Cortex of kidney (tissue), 1 donor: Measurements from ENCODE around the gene ADRA2B.

Experiments used
- DNase-seq: peaks from one replicate; lab custom pipeline; 2025; lab: John Stamatoyannopoulos, UW

The ADRA2B gene

DNA sequence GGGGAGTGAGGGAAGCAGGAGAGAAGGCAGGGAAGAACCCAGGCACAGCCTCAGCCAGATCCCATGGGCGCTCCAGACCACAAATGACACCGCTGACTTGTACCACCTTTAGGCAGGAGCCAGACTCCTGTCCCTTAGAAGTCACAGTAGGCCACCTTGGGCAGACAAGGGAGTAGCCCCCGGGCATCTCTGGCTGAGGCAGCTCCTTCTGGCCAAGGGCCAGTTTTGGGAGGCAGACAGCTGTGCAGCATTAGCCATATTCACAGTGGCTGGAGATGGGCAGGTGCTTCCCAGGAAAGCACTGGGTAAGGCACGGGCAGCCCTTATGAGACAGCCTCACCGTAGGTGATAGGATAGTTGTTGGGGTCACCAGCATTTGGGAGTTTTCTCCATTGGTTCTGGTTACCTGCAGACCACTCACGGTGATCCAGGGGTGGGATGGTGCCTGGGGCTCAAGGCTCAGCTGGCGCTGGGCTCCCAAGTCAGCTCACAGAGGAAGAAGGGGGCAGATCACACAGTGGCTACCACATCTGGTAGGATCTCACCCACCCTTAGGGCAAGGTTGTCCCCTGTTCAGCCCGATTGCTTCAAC lies 19.9 kb upstream of the ADRA2B start:
- no peak for DNase-seq

DNA sequence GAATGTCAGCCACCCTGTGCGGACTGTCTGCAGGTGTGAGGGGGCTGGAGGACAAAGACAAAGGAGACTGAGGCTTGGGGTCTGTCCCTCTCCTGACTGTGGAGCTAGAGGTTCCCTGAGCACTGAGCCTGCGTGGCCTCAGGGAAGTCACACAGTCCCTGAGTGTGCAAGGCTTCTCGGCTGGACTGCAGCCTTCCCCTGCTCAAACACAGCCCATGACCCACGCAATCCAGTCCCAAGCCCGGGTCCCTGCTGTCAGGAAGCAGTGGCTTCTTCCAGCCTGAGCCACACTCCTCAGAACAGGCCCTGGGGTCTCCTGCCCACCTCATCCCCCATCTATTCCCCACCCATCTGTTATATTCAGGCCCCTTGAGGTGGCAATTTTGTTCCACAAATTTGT lies 19.2 kb upstream of the ADRA2B start:
- DNase-seq = no peak

DNA sequence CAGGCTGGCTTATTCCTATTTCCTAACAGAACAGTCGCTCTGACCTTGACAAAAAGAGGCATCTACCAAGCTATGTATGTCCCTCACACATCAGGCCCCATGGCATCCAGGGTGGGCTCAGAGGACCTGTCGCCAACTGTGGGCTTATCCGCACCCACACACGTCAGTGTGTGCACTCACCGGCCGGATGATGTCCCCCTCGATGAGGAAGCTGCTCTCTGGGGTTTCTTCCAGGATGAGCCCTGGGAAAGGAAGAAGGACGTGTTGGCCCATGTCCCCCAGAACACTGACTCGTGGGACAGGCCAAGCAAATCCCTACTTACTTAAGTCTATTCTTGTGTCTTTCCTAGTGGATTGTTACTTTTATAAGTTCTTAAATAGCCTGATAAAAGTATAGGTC lies 18.8 kb upstream of the ADRA2B start:
- no peak for DNase-seq

GRCh38 chr2:96134421-96134820 lies 18.1 kb upstream of the ADRA2B start:
- DNase-seq = no peak

- DNase-seq = no peak
These were observed 15.7 kb upstream of the ADRA2B start for GRCh38 chr2:96131813-96132745.

GRCh38 chr2:96131152-96131812 lies 14.9 kb upstream of the ADRA2B start:
- no peak for DNase-seq

DNA sequence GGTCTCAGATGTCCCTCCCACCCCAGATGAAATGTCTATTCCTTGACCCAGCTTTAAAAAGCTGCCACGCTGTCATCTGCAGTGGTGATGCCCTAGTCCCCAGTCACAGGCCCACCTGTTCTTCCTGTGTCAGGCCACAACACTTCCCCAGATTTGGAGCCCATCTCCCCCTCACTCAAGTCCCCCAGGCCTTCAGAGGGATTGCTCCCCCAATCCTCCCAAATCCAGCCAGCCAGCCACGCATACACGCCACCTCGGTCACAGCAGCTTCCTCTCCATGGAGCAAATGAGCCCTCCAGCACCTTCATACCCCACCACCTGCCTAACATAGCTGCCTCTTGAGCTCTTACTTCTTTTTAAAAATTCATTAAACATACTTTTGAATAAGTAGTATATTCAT lies 14.1 kb upstream of the ADRA2B start:
- no peak for DNase-seq

GRCh38 chr2:96129528-96130120 lies 13.3 kb upstream of the ADRA2B start:
- DNase-seq = no peak

GRCh38 chr2:96128456-96128855 lies 12.1 kb upstream of the ADRA2B start:
- no peak for DNase-seq

GRCh38 chr2:96124406-96125265 lies 8.3 kb upstream of the ADRA2B start:
- DNase-seq = no peak

DNA sequence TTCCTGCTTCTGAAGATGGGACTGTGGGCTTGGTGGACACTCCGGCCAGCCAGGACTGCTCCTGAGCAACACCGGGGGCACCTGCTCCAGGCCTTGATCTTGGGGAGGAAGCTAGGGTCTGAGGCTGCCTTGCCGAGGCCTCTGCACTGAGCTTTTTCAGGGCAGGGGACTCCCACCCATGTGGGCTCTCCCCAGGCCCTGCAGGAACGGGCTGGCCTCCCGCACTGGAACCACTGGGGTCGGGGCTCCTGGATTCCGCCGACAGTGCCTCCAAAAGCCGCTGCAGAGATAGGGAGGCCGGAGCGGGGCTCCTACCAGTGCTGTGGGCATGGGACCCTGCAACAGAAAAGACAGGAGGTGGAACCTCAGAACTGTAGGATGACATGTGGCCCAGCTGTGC lies 7.6 kb upstream of the ADRA2B start:
- no peak for DNase-seq

GRCh38 chr2:96123290-96123689 lies 6.9 kb upstream of the ADRA2B start:
- no peak for DNase-seq

GRCh38 chr2:96122391-96122790 lies 6.0 kb upstream of the ADRA2B start:
- no peak for DNase-seq

GRCh38 chr2:96121414-96121813 lies 5.0 kb upstream of the ADRA2B start:
- DNase-seq = no peak

DNA sequence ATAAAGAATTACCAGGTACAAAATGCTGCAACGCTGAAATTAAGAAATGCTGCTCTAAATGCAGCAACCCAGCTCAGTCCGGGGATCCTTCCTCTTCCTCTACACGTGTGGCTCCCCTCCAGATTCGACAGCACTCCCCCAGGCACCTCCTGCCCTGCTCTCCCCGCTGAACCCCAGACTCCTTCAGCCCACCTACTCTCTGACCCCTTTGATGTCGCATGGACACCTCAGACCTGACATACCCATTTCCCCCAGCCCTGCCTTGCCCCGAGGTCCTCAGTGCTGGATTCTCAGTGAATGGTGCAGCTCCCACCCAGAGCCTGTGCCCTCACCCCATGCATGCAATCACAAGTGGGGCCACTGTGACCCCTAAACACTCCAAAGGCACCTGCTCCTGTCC lies 4.6 kb upstream of the ADRA2B start:
- DNase-seq = no peak

- DNase-seq = no peak
These were observed 3.8 kb upstream of the ADRA2B start for GRCh38 chr2:96120091-96120720.

- no peak for DNase-seq
These were observed 3.0 kb upstream of the ADRA2B start for GRCh38 chr2:96119389-96119751.

DNA sequence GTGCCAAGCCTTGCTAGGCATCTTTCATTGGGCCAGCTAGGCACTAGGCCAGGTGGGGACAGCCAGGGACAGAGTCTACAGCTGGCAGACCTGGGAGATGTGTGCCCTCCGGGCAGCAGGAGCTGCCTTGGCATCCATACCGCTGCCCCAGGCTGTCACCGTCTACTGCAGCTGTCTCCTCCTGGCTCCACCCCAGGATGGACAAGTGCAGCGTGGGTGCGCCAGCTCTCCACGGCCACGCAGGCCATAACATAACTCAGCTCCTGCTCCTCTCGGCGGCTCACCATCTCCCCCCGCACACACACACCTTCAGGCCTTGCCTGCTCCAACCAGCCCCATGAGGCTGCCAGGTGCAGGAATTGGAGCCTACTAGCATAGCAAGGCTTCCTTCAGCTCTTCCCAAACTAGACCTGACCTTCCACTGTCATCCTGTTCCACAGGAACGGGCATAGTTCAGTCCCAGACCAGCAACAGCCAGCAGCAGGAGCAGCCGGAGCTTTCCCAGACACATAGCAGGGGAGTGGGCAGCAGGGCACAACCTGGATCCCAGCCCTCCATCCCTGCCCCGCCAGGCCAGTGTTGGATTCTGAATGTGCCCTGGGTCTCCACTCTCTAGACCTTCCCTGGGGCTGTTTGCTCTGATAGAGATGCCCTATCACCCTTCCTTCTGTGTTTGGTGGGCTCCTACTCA lies 2.5 kb upstream of the ADRA2B start:
- DNase-seq = no peak

- no peak for DNase-seq
These were observed 1.6 kb upstream of the ADRA2B start for GRCh38 chr2:96117701-96118588.
